HG02943 (cell line): ENCODE measurements around the gene LCOR.
"Not testable (repeated sequence)": the region's sequence is repeated elsewhere in the genome, so short reads cannot be mapped to it uniquely, and the experiment has no call there.

ENCODE experiments used
- ATAC-seq: cut with Tn5 transposase; IDR thresholded peaks from one replicate; pipeline ENCODE4 v1.9.1; 2021; ENCODE audit warnings: mild to moderate bottlenecking, low read depth, moderate library complexity; ENCODE audit not compliant: unreplicated experiment

The LCOR gene

DNA sequence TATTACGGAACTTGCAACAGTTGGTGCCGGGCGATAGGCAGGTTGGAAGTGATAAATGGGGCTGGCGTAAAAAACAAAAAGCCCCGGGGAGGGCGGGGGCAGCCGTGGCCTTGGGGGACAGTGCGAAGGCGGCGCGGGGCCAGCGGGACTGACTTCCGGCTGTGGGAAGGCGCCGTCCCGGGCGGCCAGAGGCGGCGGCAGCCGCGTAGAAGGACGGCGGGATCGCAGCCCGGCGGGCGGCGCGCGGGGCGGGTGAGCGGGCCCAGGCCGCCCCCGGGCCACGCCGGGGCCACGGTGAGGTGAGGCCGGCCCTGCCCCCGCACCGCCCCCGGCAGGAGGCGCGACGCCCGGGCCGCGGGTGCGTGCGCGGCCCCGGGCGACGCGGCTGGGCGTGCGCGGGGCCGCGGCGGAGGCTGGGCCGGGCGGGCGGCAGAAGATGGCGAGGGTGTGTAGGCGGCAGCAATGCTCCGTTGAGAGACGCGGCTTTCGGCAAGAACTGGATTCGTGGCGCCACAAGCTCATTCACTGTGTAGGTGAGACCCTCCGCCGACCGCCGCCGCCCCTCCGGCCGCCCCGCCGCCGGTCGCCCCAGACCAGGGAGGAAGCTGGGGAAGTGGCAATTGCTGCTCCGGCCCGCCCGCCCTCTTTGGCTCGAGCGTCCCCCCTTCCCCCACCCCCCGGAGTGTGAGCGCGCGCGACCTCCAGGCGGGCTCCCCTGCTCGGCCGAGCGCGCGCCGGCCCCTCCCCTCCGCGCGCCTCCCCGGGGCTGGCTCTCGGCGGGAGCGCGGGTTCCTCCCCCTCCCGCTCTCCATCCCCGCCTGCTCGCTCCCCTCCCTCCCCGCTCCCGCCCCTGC, at the start of gene LCOR:
Gene LCOR, plus strand, starts transcription at position 432 of the 854 bp plus-strand sequence. CDS start 116,760 bp downstream, outside the sequence.
- ATAC-seq: peak; percentile 56

GRCh38 chr10:96784253-96784652, 47.8 kb upstream of the LCOR start:
- ATAC-seq: no peak

GRCh38 chr10:96789571-96790108, 42.5 kb upstream of the LCOR start:
- no peak for ATAC-seq

GRCh38 chr10:96791902-96792301, 40.2 kb upstream of the LCOR start:
- ATAC-seq: no peak

GRCh38 chr10:96794836-96795733, 37.0 kb upstream of the LCOR start:
- no peak for ATAC-seq

DNA sequence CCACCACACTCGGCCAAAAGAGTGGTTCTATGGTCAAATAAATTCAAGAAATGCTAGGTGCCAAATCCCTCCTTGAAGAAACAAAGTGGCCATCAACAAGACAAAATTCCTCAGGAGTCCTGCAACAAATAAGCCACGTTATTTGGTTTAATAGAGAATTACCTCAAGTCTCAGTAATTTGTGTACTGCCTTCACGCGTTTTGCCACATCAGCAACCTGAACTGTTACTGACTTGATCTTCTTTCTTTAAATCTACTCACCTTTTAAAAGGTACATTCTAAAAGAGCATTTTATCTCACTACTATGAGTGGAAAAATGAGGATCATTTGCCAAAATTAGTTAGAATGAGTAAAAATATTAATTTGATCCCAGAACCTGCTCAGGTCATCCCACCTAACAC, 34.6 kb upstream of the LCOR start:
- no peak for ATAC-seq

DNA sequence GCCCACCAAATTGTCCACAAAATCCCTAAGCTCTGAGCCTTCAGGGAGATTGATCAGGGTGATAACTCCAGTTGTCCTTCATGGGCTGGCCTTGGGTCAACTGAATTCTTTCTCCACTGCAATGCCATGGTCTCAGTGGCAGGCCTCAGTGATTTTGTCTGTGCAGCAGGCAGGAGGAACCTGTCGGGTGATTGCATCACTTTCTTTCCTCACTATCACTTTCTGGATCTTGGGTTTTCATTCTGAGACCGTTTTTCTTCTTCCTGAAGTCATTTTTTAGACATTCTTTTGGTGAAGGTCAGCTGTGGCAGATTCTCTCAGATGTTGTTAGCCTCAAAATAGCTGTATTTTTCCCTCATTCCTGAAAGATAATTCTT, 28.8 kb upstream of the LCOR start:
- ATAC-seq: no peak

GRCh38 chr10:96814264-96814663, 17.8 kb upstream of the LCOR start:
- no peak for ATAC-seq

- not testable (repeated sequence) for ATAC-seq
Measured at GRCh38 chr10:96818971-96819370, 13.1 kb upstream of the LCOR start.

DNA sequence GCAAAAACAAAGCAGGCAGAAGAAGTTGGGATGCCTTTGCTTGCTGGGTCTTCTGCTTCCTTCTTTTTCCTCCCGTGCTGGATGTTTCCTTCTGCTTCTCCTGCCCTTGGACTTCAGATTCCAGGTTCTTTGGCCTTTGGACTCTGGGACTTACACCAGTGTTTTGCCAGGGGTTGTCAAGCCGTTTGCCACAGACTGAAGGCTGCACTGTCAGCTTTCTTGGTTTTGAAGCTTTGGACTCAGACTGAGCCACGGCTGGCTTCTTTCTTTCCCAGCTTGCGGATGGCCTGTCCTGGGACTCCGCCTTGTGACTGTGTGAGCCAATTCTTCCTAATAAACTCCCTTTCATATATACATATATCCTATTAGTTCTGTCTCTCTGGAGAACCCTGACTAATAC, 11.3 kb upstream of the LCOR start:
- ATAC-seq: no peak

DNA sequence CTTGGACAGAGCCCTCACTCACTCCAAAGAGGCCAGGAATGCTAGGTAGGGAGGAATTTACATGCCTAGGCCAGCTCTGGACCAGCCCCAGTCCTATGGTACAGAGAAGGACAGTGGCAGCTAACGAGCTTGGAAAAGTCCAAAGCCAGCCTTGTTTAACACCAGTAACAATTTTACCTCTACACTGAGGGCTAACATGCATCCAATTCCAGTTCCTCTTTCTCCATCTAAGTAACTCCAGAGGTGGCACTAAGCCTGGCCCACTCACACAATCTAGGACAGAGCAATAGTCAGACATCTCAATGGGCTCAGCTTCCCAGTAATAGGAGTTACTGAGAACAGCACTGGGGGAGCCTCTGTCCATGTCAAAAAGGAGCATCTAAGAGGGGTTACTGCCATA, 5.7 kb upstream of the LCOR start:
- ATAC-seq: no peak

DNA sequence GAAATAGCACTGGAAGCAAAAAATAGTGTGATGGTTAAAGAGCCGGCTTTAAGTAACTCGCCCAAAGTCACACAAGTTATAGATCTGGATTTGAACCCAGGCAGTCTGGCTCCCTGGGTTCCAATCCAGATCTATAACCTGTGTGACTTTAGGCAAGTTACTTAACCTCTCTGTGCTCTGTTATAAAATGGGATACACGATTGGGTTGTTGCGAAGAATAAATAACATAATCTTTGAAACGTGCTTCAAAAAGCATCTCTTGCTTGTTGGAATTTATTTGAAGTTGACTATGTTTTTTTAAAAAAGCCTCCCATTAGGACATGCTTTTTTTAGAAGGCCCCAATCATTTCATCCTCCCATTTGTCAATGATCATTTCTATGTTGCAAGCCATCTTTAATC, 3.5 kb upstream of the LCOR start:
- ATAC-seq: no peak

- ATAC-seq: no peak
Measured at GRCh38 chr10:96829029-96829773, 2.9 kb upstream of the LCOR start.

- no peak for ATAC-seq
Measured at GRCh38 chr10:96830511-96831199, 1.4 kb upstream of the LCOR start.

GRCh38 chr10:96831200-96831866, 765 bp upstream of the LCOR start:
- ATAC-seq: no peak

DNA sequence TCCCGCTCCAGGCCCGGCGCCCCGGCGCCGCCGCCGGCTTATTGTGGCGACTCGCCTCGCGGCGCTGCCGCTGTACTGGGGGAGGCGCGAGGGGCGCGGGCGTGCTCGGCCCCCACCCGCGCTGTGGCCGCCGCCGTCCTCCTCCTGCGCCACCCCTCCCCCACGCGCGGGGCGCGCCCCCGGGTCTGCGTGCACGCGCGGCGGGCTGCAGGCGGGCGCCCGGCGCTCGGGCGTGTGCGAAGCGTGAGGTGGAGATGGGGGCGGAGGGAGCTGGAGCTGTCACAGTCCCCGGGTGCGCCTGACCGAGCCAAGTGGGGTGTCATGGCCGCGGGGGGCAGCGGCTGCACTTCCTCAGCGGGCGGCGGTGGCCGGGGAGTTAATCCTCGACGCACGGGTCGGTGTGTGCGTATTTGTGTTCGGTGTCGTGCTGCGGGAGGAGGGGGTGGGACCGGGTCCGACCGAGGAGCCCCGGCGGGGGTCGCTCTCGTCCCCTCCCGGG, 672 bp downstream of the LCOR start:
- ATAC-seq: peak; percentile 55

GRCh38 chr10:96833220-96834001, 1.3 kb downstream of the LCOR start:
- ATAC-seq: no peak

GRCh38 chr10:96834120-96834519, 2.0 kb downstream of the LCOR start:
- ATAC-seq: no peak
